Breast epithelium (tissue), 4 donors: ENCODE results near the gene MAPT. TPM values are rescaled to one million over a fixed set of nuclear protein-coding genes. Genes with fewer than 3 reads are reported as not detected.

Experiments used
- DNase-seq, 2 donors: peaks; one replicate each; pipeline ENCODE4 v3.0.0-alpha.2; 2019; ENCODE audit warnings: low spot score in 2 of 2
- H3K27ac ChIP-seq, 2 donors: fragments of 200-600 bp; sonication (generic) in 1 of 2; one replicate each; pipeline ENCODE4 v1.5.1; 2016 to 2019; ENCODE audit warnings: mild to moderate bottlenecking in 1 of 2
- H3K27me3 ChIP-seq, 2 donors: fragments of 200-600 bp; sonication (generic) in 1 of 2; one replicate each; pipeline versions ENCODE4 v1.5.1 to v1.6.0; 2017 to 2019; ENCODE audit warnings: control low read depth in 1 of 2, mild to moderate bottlenecking in 1 of 2
- H3K36me3 ChIP-seq: fragments of 200-600 bp; one replicate; pipeline ENCODE4 v1.5.1; 2019
- H3K4me1 ChIP-seq, 2 donors: fragments of 200-600 bp; sonication (generic); one replicate each; pipeline ENCODE4 v1.5.1; 2016 to 2019; ENCODE audit warnings: control low read depth in 1 of 2
- H3K4me3 ChIP-seq, 3 donors: fragments of 200-600 bp; sonication (generic); 1 replicate in 2 of 3; 2 replicates in 1 of 3; pipeline ENCODE4 v1.5.1; 2016 to 2019; ENCODE audit warnings: mild to moderate bottlenecking in 3 of 3, moderate library complexity in 2 of 3
- H3K9me3 ChIP-seq, 2 donors: fragments of 200-600 bp; sonication (generic) in 1 of 2; one replicate each; pipeline ENCODE4 v1.5.1; 2016 to 2019; ENCODE audit warnings: control low read depth in 1 of 2
- CTCF ChIP-seq, 3 donors: fragments of 450-650 bp; IDR thresholded peaks; one replicate each; pipeline ENCODE4 v1.5.1; 2016 to 2017; ENCODE audit warnings: antibody characterized with exemption in 3 of 3, mild to moderate bottlenecking in 3 of 3, moderate library complexity in 3 of 3
- POLR2A ChIP-seq: fragments of 450-650 bp; IDR thresholded peaks from one replicate; pipeline ENCODE4 v1.6.1; 2016; ENCODE audit warnings: antibody characterized with exemption, mild to moderate bottlenecking, moderate library complexity
- POLR2AphosphoS5 ChIP-seq, 3 donors: sonication (generic); formaldehyde crosslinking; IDR thresholded peaks; one replicate each; pipeline ENCODE4 v1.6.1; 2017; ENCODE audit warnings: antibody characterized with exemption in 3 of 3
- intact Hi-C: fragments of 100-400 bp; cut with DNase I; formaldehyde crosslinking; loops from one replicate; pipeline ENCODE4 v1.15.1; 2023; ENCODE audit warnings: low total_unique reads
- total RNA-seq, 3 donors: library from RNA; depleted of rRNA; stranded (reverse); fragments of >200 nt; gene quantifications; one replicate each; pipeline ENCODE4 v1.1.0, GENCODE V29; 2016

The MAPT gene
- total RNA-seq, 3 donors from 2014 or later, result 9.9 to 15.1 (median 12.4) TPM

GRCh38 chr17:45929344-45929743 is 35.0 kb downstream of the MAPT start:
- DNase-seq, result no peak
- H3K36me3 ChIP-seq, result no peaks in the 10 kb centered on the region
- no peak overlapping the region for H3K27ac ChIP-seq
- TF ChIP-seq POLR2A (no peak), POLR2AphosphoS5 (IDR thresholded peaks at IDR 0.05) (no peak), CTCF (IDR thresholded peaks at IDR 0.05) (no peak)
- intact Hi-C loops, result no loop called here
- H3K9me3 ChIP-seq, result peaks cover 10 to 16% of the 10 kb centered on the region in 2 donors
- no peak overlapping the region for H3K4me3 ChIP-seq
- H3K4me1 ChIP-seq, result no peaks in the 10 kb centered on the region
- no peaks in the 10 kb centered on the region for H3K27me3 ChIP-seq

- Histone ChIP-seq H3K4me3 (no peak overlapping the region), H3K9me3 (peaks cover 10 to 16% of the 10 kb centered on the region in 2 donors), H3K27ac (no peak overlapping the region), H3K36me3 (no peaks in the 10 kb centered on the region), H3K27me3 (no peaks in the 10 kb centered on the region), H3K4me1 (no peaks in the 10 kb centered on the region)
- no peak for DNase-seq
- TF ChIP-seq POLR2A (no peak), POLR2AphosphoS5 (IDR thresholded peaks at IDR 0.05) (no peak), CTCF (IDR thresholded peaks at IDR 0.05) (no peak)
- intact Hi-C loops, result no loop called here
Measured at GRCh38 chr17:45930420-45930951, 36.1 kb downstream of the MAPT start.

- Histone ChIP-seq H3K9me3 (peaks cover 10 to 16% of the 10 kb centered on the region in 2 donors), H3K36me3 (no peaks in the 10 kb centered on the region), H3K4me1 (no peaks in the 10 kb centered on the region), H3K27me3 (no peaks in the 10 kb centered on the region), H3K4me3 (no peak overlapping the region), H3K27ac (no peak overlapping the region)
- TF ChIP-seq POLR2A, result no peak
- TF ChIP-seq POLR2AphosphoS5 (IDR thresholded peaks at IDR 0.05), result no peak
- TF ChIP-seq CTCF (IDR thresholded peaks at IDR 0.05), result no peak
- intact Hi-C loops, result no loop called here
- no peak for DNase-seq
Measured at GRCh38 chr17:45931677-45932076, 37.3 kb downstream of the MAPT start.

GRCh38 chr17:45934044-45934979 is 40.0 kb downstream of the MAPT start:
- Histone ChIP-seq H3K27ac (no peak overlapping the region), H3K27me3 (no peaks in the 10 kb centered on the region), H3K4me1 (no peaks in the 10 kb centered on the region), H3K9me3 (peaks cover 0 to under 1% of the 10 kb centered on the region in 2 donors), H3K36me3 (no peaks in the 10 kb centered on the region), H3K4me3 (no peak overlapping the region)
- DNase-seq, result no peak
- intact Hi-C loops, result no loop called here
- TF ChIP-seq CTCF (IDR thresholded peaks at IDR 0.05) (no peak), POLR2AphosphoS5 (IDR thresholded peaks at IDR 0.05) (no peak), POLR2A (no peak)

DNA sequence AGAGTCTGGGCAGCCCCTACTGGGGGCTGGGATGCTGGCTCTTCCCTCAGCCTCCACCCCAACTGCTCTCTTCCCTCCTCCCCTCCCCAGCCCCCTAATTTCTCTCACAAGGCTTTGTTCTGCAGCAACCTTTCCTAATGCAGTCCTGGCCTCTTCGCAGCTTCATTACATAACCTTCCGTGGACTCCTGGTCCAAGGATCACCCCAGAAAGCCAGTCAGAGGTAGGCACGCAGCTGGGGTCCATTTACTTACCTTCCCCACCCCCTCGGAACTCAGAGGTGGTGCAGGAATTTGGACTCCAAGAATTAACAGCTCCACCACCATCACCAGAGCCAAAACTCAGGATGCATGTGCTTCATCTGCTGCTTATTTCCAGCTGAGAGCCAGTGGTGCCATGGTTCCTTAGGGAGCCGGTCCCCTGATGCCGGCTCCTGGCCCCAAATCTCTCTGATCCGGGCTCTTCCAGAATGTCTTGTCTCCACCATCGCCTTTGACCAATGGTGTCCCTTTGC is 40.9 kb downstream of the MAPT start:
- Histone ChIP-seq H3K27me3 (no peaks in the 10 kb centered on the region), H3K27ac (no peak overlapping the region), H3K4me3 (no peak overlapping the region), H3K9me3 (no peaks in the 10 kb centered on the region), H3K4me1 (no peaks in the 10 kb centered on the region), H3K36me3 (no peaks in the 10 kb centered on the region)
- no peak for DNase-seq
- no peak for TF ChIP-seq CTCF (IDR thresholded peaks at IDR 0.05)
- TF ChIP-seq POLR2AphosphoS5 (IDR thresholded peaks at IDR 0.05), result no peak
- no peak for TF ChIP-seq POLR2A
- intact Hi-C loops, result no loop called here
